K562 (cell line): ENCODE results near the gene SLC6A1. TPM values are rescaled to one million over a fixed set of nuclear protein-coding genes. Genes with fewer than 3 reads are reported as not detected.

Source experiments
- ATAC-seq: fragments of 200-7000 bp; cut with Tn5 transposase; 3 replicates; pipeline ENCODE4 v1.9.1; 2020; ENCODE audit warnings: moderate library complexity
- BruUV-seq: library from RNA; stranded (reverse); fragments of 400-500 nt; replicated peaks from 2 replicates; lab custom pipeline; 2021; lab: Mats Ljungman, UMichigan
- CTCF ChIA-PET: fragments of 300-600 bp; formaldehyde crosslinking; extraction: SDS; loops from one replicate; lab custom pipeline; 2021; ENCODE audit warnings: low intra/inter-chr PET ratio; lab: Yijun Ruan, JAX
- POLR2A ChIA-PET: fragments of 300-600, 350-650 bp; sonication (Branson Sonifier 250); formaldehyde crosslinking; extraction: SDS; loops from one replicate; lab custom pipeline; 2021; ENCODE audit warnings: antibody characterized with exemption, inconsistent platforms; lab: Yijun Ruan, JAX
- DNase-seq, 4 experiments: peaks; one replicate each; pipeline versions ENCODE4 v3.0.0 to v3.0.0-alpha.2; 2011 to 2018; ENCODE audit warnings: low spot score in 3 of 4, mixed read lengths in 3 of 4; ENCODE audit errors: extremely low read depth in 1 of 4
- FAIRE-seq: peaks from 2 replicates; lab custom pipeline; 2011; peaks lifted over from hg19 to GRCh38; lab: Jason Lieb, UNC
- H2AFZ ChIP-seq: 2 replicates; pipeline ENCODE4 v1.6.0; 2011; ENCODE audit warnings: low read depth, low read length, control low read depth, inconsistent platforms
- H3K27ac ChIP-seq: fragments of 200-600 bp; 3 replicates; pipeline ENCODE4 v1.8.0; 2011; ENCODE audit warnings: low read depth, mild to moderate bottlenecking, control low read depth, inconsistent platforms, low read length, moderate library complexity, mixed read lengths; ENCODE audit errors: extremely low read depth
- H3K27me3 ChIP-seq, 2 experiments: fragments of 300-600 bp in 1 of 2; 2 replicates in 1 of 2; 3 replicates in 1 of 2; pipeline versions ENCODE4 v1.6.0 to v1.8.0; 2011; ENCODE audit warnings: inconsistent platforms in 2 of 2, low read length in 2 of 2, mild to moderate bottlenecking in 1 of 2, mixed read lengths in 1 of 2, moderate library complexity in 1 of 2; ENCODE audit not compliant: control insufficient read depth in 2 of 2, insufficient read depth in 2 of 2
- H3K36me3 ChIP-seq: fragments of 300-600 bp; 3 replicates; pipeline ENCODE4 v1.8.0; 2011; ENCODE audit warnings: mild to moderate bottlenecking, low read length, inconsistent platforms; ENCODE audit not compliant: control insufficient read depth, insufficient read depth
- H3K4me1 ChIP-seq, 2 experiments: fragments of 200-600 bp in 1 of 2; replicated peaks in 1 of 2; 2 replicates in 1 of 2; 3 replicates in 1 of 2; pipeline versions ENCODE4 v1.5.1 to v1.8.0; 2011; ENCODE audit warnings: inconsistent platforms in 2 of 2, low read length in 2 of 2, mild to moderate bottlenecking in 1 of 2, mixed read lengths in 1 of 2, moderate library complexity in 1 of 2; ENCODE audit not compliant: control insufficient read depth in 2 of 2, insufficient read depth in 2 of 2
- H3K4me2 ChIP-seq: 2 replicates; pipeline ENCODE4 v1.6.1; 2011; ENCODE audit warnings: low read length, control low read depth, inconsistent platforms, mixed read lengths; ENCODE audit not compliant: insufficient read depth
- H3K4me3 ChIP-seq: fragments of 200-600 bp; sonication (generic), shearing (Covaris generic); 2 replicates; pipeline ENCODE4 v1.5.1; 2016; ENCODE audit warnings: control low read depth, inconsistent platforms
- H3K79me2 ChIP-seq: fragments of 200-600 bp; 3 replicates; pipeline ENCODE4 v1.8.0; 2011; ENCODE audit warnings: low read length, inconsistent platforms; ENCODE audit not compliant: control insufficient read depth, insufficient read depth
- H3K9ac ChIP-seq, 2 experiments: 2 replicates each; pipeline versions ENCODE4 v1.6.0 to v1.6.1; 2011; ENCODE audit warnings: low read depth in 2 of 2, low read length in 2 of 2, control low read depth in 1 of 2, inconsistent platforms in 1 of 2, mild to moderate bottlenecking in 1 of 2, mixed read lengths in 1 of 2; ENCODE audit not compliant: insufficient read depth in 1 of 2
- H3K9me1 ChIP-seq: one replicate; pipeline ENCODE4 v1.6.0; 2011; ENCODE audit warnings: inconsistent platforms, mild to moderate bottlenecking, low read length, moderate library complexity; ENCODE audit not compliant: control insufficient read depth, insufficient read depth
- H3K9me3 ChIP-seq: replicated peaks from 2 replicates; pipeline ENCODE4 v1.5.1; 2011; ENCODE audit warnings: low read depth, low read length, inconsistent platforms; ENCODE audit not compliant: control insufficient read depth, insufficient read depth
- H4K20me1 ChIP-seq: replicated peaks from 2 replicates; pipeline ENCODE4 v1.6.1; 2011; ENCODE audit warnings: low read length, inconsistent platforms, mixed read lengths; ENCODE audit not compliant: control insufficient read depth, insufficient read depth
- CHD1 ChIP-seq: fragments of 200-600 bp; sonication (generic); IDR thresholded peaks from one replicate; pipeline ENCODE4 v1.6.1; 2012; ENCODE audit warnings: mild to moderate bottlenecking, moderate library complexity, low read length, inconsistent platforms
- FOXA1 ChIP-seq: fragments of 450-650 bp; IDR thresholded peaks from 2 replicates; pipeline ENCODE4 v1.6.1; 2016; ENCODE audit warnings: mild to moderate bottlenecking, borderline replicate concordance
- GABPB1 ChIP-seq: sonication (generic); formaldehyde crosslinking; IDR thresholded peaks from 2 replicates; pipeline ENCODE4 v1.8.0; 2022; ENCODE audit warnings: mild to moderate bottlenecking, missing genetic modification reagents
- GTF2E2 ChIP-seq: fragments of 200-800 bp; sonication (Bioruptor generic); IDR thresholded peaks from 2 replicates; pipeline ENCODE4 v1.6.1; 2016; ENCODE audit warnings: missing genetic modification characterization, missing compliant biosample characterization
- MTA1 ChIP-seq: fragments of 450-650 bp; IDR thresholded peaks from 2 replicates; pipeline ENCODE4 v1.6.1; 2017; ENCODE audit warnings: borderline replicate concordance
- NCOA1 ChIP-seq: fragments of 450-650 bp; IDR thresholded peaks from 2 replicates; pipeline ENCODE4 v1.6.1; 2016; ENCODE audit warnings: low read depth
- PTRF ChIP-seq: fragments of 450-650 bp; IDR thresholded peaks from 2 replicates; pipeline ENCODE4 v1.6.1; 2016; ENCODE audit warnings: mild to moderate bottlenecking, missing genetic modification characterization, missing compliant biosample characterization
- SLC30A9 ChIP-seq: fragments of 250-450 bp; sonication (Bioruptor Pico); IDR thresholded peaks from 2 replicates; pipeline ENCODE4 v1.8.0; 2022; ENCODE audit warnings: mild to moderate bottlenecking, moderate library complexity
- SMARCC2 ChIP-seq: fragments of 450-650 bp; IDR thresholded peaks from 2 replicates; pipeline ENCODE4 v1.6.1; 2017; ENCODE audit warnings: antibody characterized with exemption, moderate library complexity, mild to moderate bottlenecking, low read depth
- SRSF9 ChIP-seq: fragments of 200-400 bp; formaldehyde crosslinking; IDR thresholded peaks from 2 replicates; pipeline ENCODE4 v1.6.1; 2017; ENCODE audit warnings: low read depth, low read length, borderline replicate concordance
- ZBTB33 ChIP-seq: sonication (generic); formaldehyde crosslinking; IDR thresholded peaks from 2 replicates; pipeline ENCODE4 v1.8.1; 2023; ENCODE audit warnings: mild to moderate bottlenecking, missing genetic modification reagents
- ZFP30 ChIP-seq: fragments of 250-450 bp; sonication (Bioruptor Pico); IDR thresholded peaks from 2 replicates; pipeline ENCODE4 v1.8.0; 2022; ENCODE audit warnings: moderate library complexity, mild to moderate bottlenecking, inconsistent platforms, borderline replicate concordance
- ZFP36 ChIP-seq: fragments of 150-350 bp; IDR thresholded peaks from 2 replicates; pipeline ENCODE4 v1.6.1; 2018; ENCODE audit warnings: low read length, low read depth; ENCODE audit not compliant: partially characterized antibody
- ZNF140 ChIP-seq: fragments of 250-450 bp; sonication (Bioruptor Pico); IDR thresholded peaks from 2 replicates; pipeline ENCODE4 v1.8.0; 2021; ENCODE audit warnings: moderate library complexity, mild to moderate bottlenecking, inconsistent platforms
- ZNF316 ChIP-seq: fragments of 450-650 bp; IDR thresholded peaks from 2 replicates; pipeline ENCODE4 v1.6.1; 2016
- WGBS: fragments of 100-300 bp; shearing (Covaris generic); methylation state at CpG from one replicate; pipeline ENCODE4 v1.1.6; 2016; ENCODE audit warnings: low coverage, mixed read lengths; ENCODE audit not compliant: insufficient coverage; ENCODE audit errors: missing lambda C conversion rate; 5-methylcytosine and 5-hydroxymethylcytosine counted together
- in situ Hi-C: fragments of 300-500 bp; cut with MboI; formaldehyde crosslinking; loops from 4 replicates; pipeline ENCODE4 v1.15.0; 2018; ENCODE audit warnings: inconsistent platforms, mixed read lengths
- intact Hi-C: fragments of 100-400 bp; cut with micrococcal nuclease; formaldehyde crosslinking; loops from 2 replicates; pipeline ENCODE4 v1.14.2; 2022
- polyA plus RNA-seq, 8 experiments: library from polyadenylated mRNA; depleted of rRNA in 4 of 8; stranded (reverse) in 5 of 8; unstranded in 3 of 8; fragments of >200 nt; fragmentation: Nextera tagmentation in 2 of 8; fragmentation: Illumina TruSeq in 1 of 8; extraction: Ambion mirVana in 2 of 8; extraction: Trizol in 1 of 8; gene quantifications; 2 replicates each; pipeline versions ENCODE4 v1.2.1 to v1.2.3, GENCODE V29; 2011 to 2014; ENCODE audit warnings: inconsistent platforms in 1 of 8, missing spikeins in 1 of 8
- total RNA-seq, 7 experiments: library from RNA; depleted of rRNA in 6 of 7; stranded (reverse); fragments of >200 nt in 6 of 7; fragmentation: Illumina TruSeq in 2 of 7; extraction: Trizol in 2 of 7; gene quantifications; 2 replicates each; pipeline versions ENCODE4 v1.2.1 to v1.2.3, GENCODE V29; 2011 to 2021; ENCODE audit warnings: low replicate concordance in 1 of 7

SLC6A1 gene
- total and polyA plus RNA-seq, 9 of the 15 experiments (the other 6 are each of a cell fraction or from before 2014, with no cell fraction given) = not detected

GRCh38 chr3:10999221-11000107, 6.9 kb downstream of the SLC6A1 start:
- Histone ChIP-seq H3K27ac (no peak overlapping the region), H3K9me1 (no peaks in the 10 kb centered on the region), H3K9me3 (no peaks in the 10 kb centered on the region), H3K4me3 (no peak overlapping the region), H3K9ac (no peak overlapping the region), H3K4me2 (no peak overlapping the region), H3K27me3 (peaks cover 3 to 38% of the 10 kb centered on the region in 2 experiments; a peak in 3 of 5 replicates), H3K36me3 (no peaks in the 10 kb centered on the region), H3K4me1 (peaks cover 0 to 5% of the 10 kb centered on the region in 2 experiments; a peak in 2 of 5 replicates), H4K20me1 (peaks cover 26% of the 10 kb centered on the region), H2AFZ (no peak overlapping the region), H3K79me2 (no peaks in the 10 kb centered on the region)
- CTCF ChIA-PET = no interaction called here
- POLR2A ChIA-PET = no interaction called here
- 2% methylated on average over 14 of the region's 15 CpGs for WGBS
- TF ChIP-seq FOXA1 (no peak), SRSF9 (no peak), NCOA1 (no peak), ZBTB33 (CRISPR knock-in tag) (no peak), MTA1 (no peak), ZFP36 (no peak), CHD1 (no peak), ZFP30 (CRISPR knock-in tag) (no peak), SLC30A9 (CRISPR knock-in tag) (no peak), GTF2E2 (tag) (no peak), GABPB1 (CRISPR knock-in tag) (no peak), ZNF140 (no peak), PTRF (tag) (no peak), SMARCC2 (no peak), ZNF316 (no peak)
- no TSS peak for BruUV-seq
- intact Hi-C loops = no loop called here
- in situ Hi-C loops = no loop called here
- ATAC-seq = no peak
- FAIRE-seq = no peak
- DNase-seq = no peak
